Measurements from ENCODE around the gene SLC35D2.
"Not testable (repeated sequence)": the region's sequence is repeated elsewhere in the genome, so short reads cannot be mapped to it uniquely, and the experiment has no call there.

SLC35D2 gene

GRCh38 chr9:96350866-96351265 is 32.6 kb downstream of the SLC35D2 start:
- DNase-seq, result no peak

- DNase-seq, result no peak
Measured at GRCh38 chr9:96348261-96348660, 35.2 kb downstream of the SLC35D2 start.

GRCh38 chr9:96345551-96345950 is 38.0 kb downstream of the SLC35D2 start:
- no peak for DNase-seq

GRCh38 chr9:96344458-96345180 is 38.9 kb downstream of the SLC35D2 start:
- DNase-seq, result no peak

- DNase-seq, result no peak
Measured at GRCh38 chr9:96343515-96344360, 39.8 kb downstream of the SLC35D2 start.

GRCh38 chr9:96342571-96343245 is 40.8 kb downstream of the SLC35D2 start:
- no peak for DNase-seq

- no peak for DNase-seq
Measured at GRCh38 chr9:96340707-96341106, 42.8 kb downstream of the SLC35D2 start.

GRCh38 chr9:96338299-96338698 is 45.2 kb downstream of the SLC35D2 start:
- no peak for DNase-seq

- DNase-seq, result no peak
Measured at GRCh38 chr9:96333958-96334357, 49.6 kb downstream of the SLC35D2 start.

- DNase-seq, result no peak
Measured at GRCh38 chr9:96331236-96331947, 52.1 kb downstream of the SLC35D2 start.

GRCh38 chr9:96327694-96328352 is 55.7 kb downstream of the SLC35D2 start:
- peak; percentile 10 to 40 for DNase-seq

- no peak for DNase-seq
Measured at GRCh38 chr9:96323169-96323568, 60.3 kb downstream of the SLC35D2 start.

GRCh38 chr9:96322736-96323135 is 60.8 kb downstream of the SLC35D2 start:
- not testable (repeated sequence) for DNase-seq

- DNase-seq, result not testable (repeated sequence)
Measured at GRCh38 chr9:96322210-96322609, 61.3 kb downstream of the SLC35D2 start.

GRCh38 chr9:96321515-96321914 is 62.0 kb downstream of the SLC35D2 start:
- DNase-seq, result no peak

- no peak for DNase-seq
Measured at GRCh38 chr9:96320749-96321280, 62.7 kb downstream of the SLC35D2 start.

- no peak for DNase-seq
Measured at GRCh38 chr9:96318921-96319565, 64.5 kb downstream of the SLC35D2 start.

GRCh38 chr9:96317335-96317980 is 66.1 kb downstream of the SLC35D2 start:
- DNase-seq, result peak; percentile 14 to 27

- no peak for DNase-seq
Measured at GRCh38 chr9:96309850-96310249, 73.7 kb downstream of the SLC35D2 start.

- DNase-seq, result not testable (repeated sequence)
Measured at GRCh38 chr9:96306958-96307357, 76.6 kb downstream of the SLC35D2 start.

GRCh38 chr9:96305171-96305570 is 78.3 kb downstream of the SLC35D2 start:
- no peak for DNase-seq
